HG02798 (cell line): ENCODE measurements around the gene FYCO1.
"Not testable (repeated sequence)": the region's sequence is repeated elsewhere in the genome, so short reads cannot be mapped to it uniquely, and the experiment has no call there.

ENCODE experiments used
- ATAC-seq: cut with Tn5 transposase; IDR thresholded peaks from one replicate; pipeline ENCODE4 v1.9.1; 2021; ENCODE audit warnings: mild to moderate bottlenecking; ENCODE audit not compliant: unreplicated experiment, poor library complexity

Gene FYCO1

GRCh38 chr3:46012246-46012645 is 16.6 kb upstream of the FYCO1 start:
- no peak for ATAC-seq

DNA sequence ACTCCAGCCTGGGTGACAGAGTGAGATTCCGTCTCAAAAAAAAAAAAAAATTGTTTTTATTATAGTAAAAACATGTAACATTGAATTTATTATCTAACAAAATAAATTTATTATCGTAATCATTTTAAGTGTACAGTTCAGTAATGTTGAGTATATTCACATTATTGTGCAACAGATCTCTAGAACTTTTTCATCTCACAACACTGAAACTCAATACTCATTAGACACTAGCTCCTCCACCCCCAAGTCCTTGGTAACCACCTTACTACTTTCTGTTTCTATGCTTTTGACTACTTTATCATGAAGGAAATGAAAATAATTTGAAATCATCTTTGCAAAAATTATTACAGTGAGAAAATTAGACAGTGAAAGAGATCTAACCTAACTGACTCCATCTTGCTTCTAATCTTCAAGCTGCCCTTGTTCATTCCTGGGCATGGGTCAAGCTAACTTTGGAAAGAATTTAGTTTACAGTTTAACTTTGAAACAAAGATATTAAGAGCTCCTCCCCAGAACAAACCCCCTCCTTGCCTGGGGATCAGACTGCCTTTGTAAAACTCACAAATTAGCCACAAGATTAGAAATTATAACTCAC is 15.0 kb upstream of the FYCO1 start:
- no peak for ATAC-seq

- ATAC-seq = no peak
These were observed 12.4 kb upstream of the FYCO1 start for GRCh38 chr3:46008058-46008457.

GRCh38 chr3:46007280-46007679 is 11.7 kb upstream of the FYCO1 start:
- no peak for ATAC-seq

- ATAC-seq = no peak
These were observed 10.8 kb upstream of the FYCO1 start for GRCh38 chr3:46006238-46007032.

- not testable (repeated sequence) for ATAC-seq
These were observed 8.1 kb upstream of the FYCO1 start for GRCh38 chr3:46003706-46004105.

DNA sequence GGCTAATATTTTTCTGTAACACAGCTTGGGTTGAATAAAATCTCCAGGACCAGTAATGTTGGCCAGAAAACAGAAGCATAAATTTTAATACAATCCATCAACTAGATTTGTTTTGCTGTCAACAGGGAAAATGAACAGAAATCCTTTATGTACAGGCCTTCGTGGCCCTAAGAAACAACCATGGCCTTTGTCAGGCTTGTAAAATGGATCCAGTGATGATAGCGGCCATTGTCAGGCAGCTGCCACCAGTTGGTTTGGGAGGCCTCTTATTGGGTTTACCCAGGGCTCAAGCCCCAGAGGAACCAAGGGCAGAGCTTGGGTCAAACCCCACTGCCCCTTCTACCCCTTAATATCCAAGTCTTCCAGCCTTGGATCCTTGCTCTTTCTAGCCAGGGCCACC is 5.6 kb upstream of the FYCO1 start:
- no peak for ATAC-seq

DNA sequence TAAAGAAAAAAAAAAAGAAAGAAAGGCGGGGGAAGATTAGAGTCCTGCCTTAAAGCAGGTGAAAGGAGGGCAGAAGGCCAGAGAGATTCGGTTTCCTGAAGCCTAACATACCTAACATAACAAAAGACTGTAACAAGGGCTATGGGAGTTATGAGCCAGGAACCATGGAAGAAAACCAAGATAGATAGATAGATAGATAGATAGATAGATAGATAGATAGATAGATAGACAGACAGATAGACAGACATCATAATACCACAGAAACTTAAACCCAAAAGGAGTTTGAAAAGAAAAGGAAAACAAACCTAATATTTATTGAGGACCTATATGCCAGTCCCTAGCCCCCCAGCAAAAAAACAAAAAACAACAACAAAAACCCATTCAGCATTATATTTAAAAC is 2.3 kb upstream of the FYCO1 start:
- no peak for ATAC-seq

DNA sequence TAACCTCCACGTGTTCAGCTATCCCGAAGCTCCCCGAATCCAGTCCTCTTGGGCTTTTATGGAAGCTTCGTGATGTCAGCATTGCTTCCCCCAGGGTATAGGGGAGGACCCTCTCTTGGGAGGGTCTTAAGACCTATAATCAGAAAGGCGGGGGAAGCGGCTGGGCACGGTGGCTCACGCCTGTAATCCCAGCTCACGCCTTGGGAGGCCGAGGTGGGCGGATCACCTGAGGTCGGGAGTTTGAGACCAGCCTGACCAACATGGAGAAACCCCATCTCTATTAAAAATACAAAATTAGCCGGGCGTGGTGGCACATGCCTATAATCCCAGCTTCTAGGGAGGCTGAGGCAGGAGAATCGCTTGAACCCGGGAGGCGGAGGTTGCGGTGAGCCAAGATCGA is 1.9 kb upstream of the FYCO1 start:
- ATAC-seq = not testable (repeated sequence)

GRCh38 chr3:45994419-45995235 is 997 bp downstream of the FYCO1 start:
- ATAC-seq = no peak

- no peak for ATAC-seq
These were observed 2.1 kb downstream of the FYCO1 start for GRCh38 chr3:45993421-45994027.

- ATAC-seq = no peak
These were observed 2.8 kb downstream of the FYCO1 start for GRCh38 chr3:45992821-45993221.

- no peak for ATAC-seq
These were observed 3.4 kb downstream of the FYCO1 start for GRCh38 chr3:45992133-45992729.

GRCh38 chr3:45991341-45991740 is 4.3 kb downstream of the FYCO1 start:
- no peak for ATAC-seq

DNA sequence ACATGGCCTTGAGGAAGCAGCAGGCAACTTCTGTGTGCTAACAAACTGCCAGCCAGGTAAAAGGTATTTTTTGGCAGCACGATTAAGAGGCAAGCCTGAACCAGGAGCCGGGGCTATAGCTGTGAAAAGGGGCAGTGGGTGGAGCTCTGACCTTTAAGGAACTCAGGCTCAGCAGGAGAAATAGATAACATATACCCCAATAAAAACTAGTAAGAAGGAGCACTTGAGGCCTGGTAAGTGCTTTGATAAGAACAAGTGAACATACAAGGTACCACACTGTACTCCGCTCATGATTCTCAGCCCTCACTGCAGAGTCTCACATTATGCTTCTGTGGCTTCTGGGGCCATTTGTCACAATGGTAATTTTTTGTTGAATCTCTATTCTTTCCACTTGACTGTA is 5.4 kb downstream of the FYCO1 start:
- ATAC-seq = no peak

GRCh38 chr3:45988804-45989203 is 6.8 kb downstream of the FYCO1 start:
- no peak for ATAC-seq

DNA sequence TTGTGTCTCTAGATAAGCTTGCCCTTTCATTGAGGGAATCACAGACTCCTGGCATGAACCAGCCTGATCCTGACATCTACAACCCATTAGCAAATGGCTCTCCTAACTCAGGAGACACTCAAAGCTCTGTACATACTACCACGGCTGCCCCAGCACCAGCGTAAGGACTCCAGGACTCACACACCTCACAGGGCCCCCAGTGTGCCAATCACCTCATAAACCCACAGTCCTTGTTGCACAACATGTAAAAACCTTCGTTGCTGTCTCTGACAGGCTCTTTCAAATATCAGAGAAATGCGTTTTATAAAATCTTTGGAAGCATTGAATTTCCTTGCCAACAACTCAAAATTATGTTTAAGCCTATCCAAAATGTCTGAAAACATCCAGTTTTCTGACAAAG is 7.3 kb downstream of the FYCO1 start:
- no peak for ATAC-seq

DNA sequence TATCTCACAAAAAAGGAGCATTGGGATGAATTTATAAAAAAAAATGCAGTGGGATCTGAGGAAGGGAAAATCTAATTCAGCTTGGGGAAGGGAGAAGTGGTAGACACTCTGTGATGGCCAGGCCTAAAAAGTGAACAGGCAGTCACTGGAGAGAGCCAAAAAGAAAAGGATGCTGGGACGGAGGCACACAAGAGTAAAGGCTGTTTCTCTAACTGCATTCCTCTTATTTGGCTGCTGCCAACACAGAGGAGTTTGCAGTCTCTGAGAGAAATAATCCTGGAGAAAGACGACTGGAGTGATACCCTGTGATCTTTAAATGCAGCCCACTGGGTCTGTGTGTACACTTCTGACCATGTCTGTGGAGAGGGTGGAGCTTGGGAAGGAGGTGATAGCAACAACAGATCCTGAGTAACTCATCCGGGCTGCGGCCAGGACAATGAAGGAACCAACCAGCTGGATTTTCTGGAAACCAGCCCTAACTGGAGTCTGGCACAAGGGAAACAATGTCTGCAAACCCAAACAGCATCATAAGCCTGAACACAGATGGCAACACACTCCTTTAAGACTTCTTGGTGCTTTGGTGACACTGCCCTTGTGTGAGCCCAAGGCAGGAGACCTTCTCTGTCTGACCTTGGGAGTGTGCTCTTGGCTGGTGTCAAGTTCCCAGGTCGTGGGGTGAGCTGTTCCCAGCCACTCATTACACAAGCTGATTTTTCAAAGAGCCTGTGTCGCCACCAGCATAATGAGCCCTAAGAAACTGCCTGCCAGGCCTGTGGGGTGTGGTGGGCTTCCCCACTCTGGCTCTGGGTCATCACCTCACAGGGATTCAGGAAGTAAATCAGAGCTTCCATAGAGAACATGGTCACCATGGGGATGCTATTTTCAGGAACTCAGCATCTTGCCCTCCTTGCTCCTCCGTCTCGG is 8.0 kb downstream of the FYCO1 start:
- ATAC-seq = no peak

DNA sequence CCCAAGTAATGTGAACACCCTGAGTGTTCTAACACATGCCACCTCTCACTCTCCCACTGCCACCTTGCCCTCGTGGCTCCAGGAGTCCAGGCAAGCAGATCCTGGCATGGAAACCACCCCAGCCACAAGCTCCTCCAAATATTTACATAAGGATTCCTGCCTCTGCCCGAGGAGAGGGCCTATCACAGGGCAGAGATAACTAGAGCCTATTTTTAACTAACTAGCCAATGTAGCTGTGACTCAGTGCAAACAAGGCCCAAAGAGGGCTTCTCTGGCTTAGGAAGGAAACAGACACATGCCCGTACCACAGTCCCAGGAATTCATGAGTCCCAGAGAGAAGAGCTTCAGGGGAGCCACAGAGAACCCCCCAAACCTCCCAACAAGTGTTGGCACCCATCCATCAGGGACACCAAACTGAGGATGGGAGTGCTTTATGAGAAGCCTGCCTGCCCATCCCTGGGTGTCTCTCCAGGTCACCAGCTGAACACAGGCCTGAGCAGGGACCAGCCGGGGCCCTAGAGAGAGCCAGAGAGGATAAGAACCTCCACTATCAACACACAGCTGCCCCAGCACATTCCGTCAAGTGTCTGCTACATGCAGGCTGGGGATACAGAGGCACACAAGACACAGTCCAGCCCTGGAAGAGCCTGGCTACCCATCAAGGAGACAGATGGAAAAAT is 9.2 kb downstream of the FYCO1 start:
- ATAC-seq = no peak
